ENCODE data around the gene IHH. TPM values are rescaled to one million over a fixed set of nuclear protein-coding genes. Genes with fewer than 3 reads are reported as not detected.

Gene IHH
- total RNA-seq, 1 donor from 2014 or later = not detected

DNA sequence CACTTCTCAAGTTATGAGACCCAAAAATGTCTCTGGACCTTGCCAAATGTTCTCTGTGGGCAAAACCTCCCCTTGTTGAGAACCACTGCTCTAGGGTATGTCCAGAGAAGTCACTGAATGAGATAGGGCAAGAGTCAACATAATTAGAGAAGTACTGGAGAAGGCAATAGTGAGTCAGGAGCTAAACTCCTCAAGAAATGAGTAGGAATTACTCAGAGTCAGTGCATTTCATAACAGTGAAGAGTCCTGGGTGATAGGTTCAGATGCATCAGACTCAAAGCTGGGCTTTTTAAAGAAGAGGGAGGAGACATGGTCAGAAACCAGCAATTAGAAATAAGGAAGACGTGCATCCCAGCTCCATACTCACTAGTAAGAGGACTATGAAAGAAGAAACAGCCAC, 38.6 kb upstream of the IHH start:
- Histone ChIP-seq H3K27ac (replicated peaks) (no peak overlapping the region), H3K9me3 (replicated peaks) (no peaks in the 10 kb centered on the region), H3K4me3 (no peak overlapping the region), H3K27me3 (ENCODE audit: low read depth) (no peaks in the 10 kb centered on the region), H3K36me3 (no peaks in the 10 kb centered on the region), H3K4me1 (peaks cover 5% of the 10 kb centered on the region)
- DNase-seq = no peak
- TF ChIP-seq, protein P1, sequence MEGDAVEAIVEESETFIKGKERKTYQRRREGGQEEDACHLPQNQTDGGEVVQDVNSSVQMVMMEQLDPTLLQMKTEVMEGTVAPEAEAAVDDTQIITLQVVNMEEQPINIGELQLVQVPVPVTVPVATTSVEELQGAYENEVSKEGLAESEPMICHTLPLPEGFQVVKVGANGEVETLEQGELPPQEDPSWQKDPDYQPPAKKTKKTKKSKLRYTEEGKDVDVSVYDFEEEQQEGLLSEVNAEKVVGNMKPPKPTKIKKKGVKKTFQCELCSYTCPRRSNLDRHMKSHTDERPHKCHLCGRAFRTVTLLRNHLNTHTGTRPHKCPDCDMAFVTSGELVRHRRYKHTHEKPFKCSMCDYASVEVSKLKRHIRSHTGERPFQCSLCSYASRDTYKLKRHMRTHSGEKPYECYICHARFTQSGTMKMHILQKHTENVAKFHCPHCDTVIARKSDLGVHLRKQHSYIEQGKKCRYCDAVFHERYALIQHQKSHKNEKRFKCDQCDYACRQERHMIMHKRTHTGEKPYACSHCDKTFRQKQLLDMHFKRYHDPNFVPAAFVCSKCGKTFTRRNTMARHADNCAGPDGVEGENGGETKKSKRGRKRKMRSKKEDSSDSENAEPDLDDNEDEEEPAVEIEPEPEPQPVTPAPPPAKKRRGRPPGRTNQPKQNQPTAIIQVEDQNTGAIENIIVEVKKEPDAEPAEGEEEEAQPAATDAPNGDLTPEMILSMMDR (IDR thresholded peaks at IDR 0.05; ENCODE audit: borderline replicate concordance) = no peak
- intact Hi-C loops (cut with micrococcal nuclease) = no loop called here

DNA sequence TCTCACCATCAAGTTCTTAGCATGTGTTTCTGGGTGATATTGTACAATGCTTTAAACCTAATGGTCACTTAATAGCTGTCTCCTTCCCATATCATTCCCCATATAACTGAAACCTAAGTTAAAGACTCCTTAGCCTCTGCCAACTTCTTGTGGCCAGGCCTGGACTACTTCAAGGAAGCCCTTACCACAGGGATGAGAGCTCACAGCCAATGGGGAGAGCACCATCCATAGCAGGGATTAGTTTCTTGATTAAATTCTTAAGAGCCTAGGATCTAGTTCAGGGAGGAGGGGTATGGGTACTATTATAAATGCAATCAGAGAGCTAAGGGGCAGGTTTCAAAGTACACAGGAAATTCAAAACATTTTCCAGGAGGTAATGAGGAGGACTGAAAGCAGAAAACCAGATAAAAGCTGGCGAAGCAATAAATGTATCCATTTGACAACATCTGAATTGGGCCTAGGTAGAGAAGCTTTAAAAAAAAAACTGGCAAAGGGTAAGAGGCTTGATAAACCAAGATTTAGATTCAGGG, 34.8 kb upstream of the IHH start:
- no peaks in the 10 kb centered on the region for H3K36me3 ChIP-seq
- no peaks in the 10 kb centered on the region for H3K9me3 ChIP-seq (replicated peaks)
- H3K4me3 ChIP-seq = no peak overlapping the region
- peaks cover 8% of the 10 kb centered on the region for H3K4me1 ChIP-seq
- no peak for DNase-seq
- H3K27me3 ChIP-seq (ENCODE audit: low read depth) = no peaks in the 10 kb centered on the region
- no peak overlapping the region for H3K27ac ChIP-seq (replicated peaks)
- TF ChIP-seq, protein P1 (IDR thresholded peaks at IDR 0.05; ENCODE audit: borderline replicate concordance) = no peak
- intact Hi-C loops (cut with micrococcal nuclease) = no loop called here

DNA sequence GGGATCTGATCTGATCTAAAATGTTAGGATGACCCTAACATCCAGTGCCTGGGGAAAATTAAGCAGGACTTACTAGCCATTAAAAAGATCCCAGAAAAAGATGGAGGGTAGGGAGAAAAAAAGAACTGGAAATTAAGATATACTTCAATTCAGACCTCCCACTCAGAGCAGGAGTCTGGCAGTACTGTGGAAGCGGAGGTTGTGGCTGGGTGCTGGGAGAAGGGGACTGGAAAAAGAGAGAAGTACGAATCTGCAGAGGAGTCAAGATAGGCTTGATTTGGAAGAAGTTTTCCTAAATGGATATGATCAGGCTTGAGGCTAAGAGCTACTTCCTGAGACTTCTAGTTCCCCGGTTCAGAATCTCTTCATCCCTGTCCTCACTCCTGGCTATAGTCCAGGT, 33.5 kb upstream of the IHH start:
- no peaks in the 10 kb centered on the region for H3K27me3 ChIP-seq (ENCODE audit: low read depth)
- H3K36me3 ChIP-seq = no peaks in the 10 kb centered on the region
- TF ChIP-seq, protein P1 (IDR thresholded peaks at IDR 0.05; ENCODE audit: borderline replicate concordance) = no peak
- H3K4me1 ChIP-seq = peaks cover 8% of the 10 kb centered on the region
- no peak overlapping the region for H3K4me3 ChIP-seq
- intact Hi-C loops (cut with micrococcal nuclease) = no loop called here
- no peak for DNase-seq
- H3K27ac ChIP-seq (replicated peaks) = no peak overlapping the region
- H3K9me3 ChIP-seq (replicated peaks) = no peaks in the 10 kb centered on the region

DNA sequence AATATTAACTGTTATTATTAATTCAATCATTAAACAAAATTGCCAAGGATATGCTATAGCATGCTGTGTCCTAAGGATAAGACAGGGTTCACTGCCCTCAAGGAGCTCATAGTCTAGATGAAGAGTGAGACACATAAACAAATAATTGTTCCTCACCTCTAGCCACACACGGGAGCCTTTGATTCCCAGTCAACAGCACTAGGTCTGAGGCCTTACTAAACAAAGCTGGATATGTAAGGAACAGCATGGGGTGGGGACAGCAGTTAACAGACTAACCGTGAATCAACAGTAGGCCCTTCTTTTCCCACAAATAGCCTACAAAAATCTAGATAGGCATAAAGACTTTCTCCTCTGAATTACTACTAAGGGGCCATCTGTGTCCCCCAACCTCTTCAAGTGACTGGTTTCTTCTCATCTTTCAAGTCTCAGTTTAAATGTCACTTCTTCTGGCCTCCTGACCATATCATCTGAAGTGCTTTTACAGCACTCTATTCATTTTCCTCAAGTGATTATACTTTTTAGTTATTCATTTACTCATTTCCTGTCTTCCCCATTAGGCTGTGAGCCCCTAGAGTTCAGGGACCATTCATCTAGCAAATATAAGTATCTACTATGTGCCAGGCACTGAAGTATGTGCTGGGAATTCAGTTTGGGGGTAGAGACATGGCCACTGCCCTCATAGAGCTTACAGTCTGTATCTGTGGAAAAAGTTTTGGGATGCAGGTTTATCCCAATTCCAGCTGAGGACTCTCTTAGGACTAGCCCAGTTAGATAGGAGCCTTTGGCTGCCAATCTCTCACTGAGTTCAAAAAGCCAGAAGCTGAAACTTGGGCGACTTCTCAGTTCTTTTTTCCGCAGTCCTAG, 29.9 kb upstream of the IHH start:
- H3K27ac ChIP-seq (replicated peaks) = no peak overlapping the region
- no peaks in the 10 kb centered on the region for H3K36me3 ChIP-seq
- DNase-seq = no peak
- H3K4me3 ChIP-seq = no peak overlapping the region
- no peaks in the 10 kb centered on the region for H3K27me3 ChIP-seq (ENCODE audit: low read depth)
- TF ChIP-seq, protein P1 (IDR thresholded peaks at IDR 0.05; ENCODE audit: borderline replicate concordance) = no peak
- H3K4me1 ChIP-seq = peaks cover 8% of the 10 kb centered on the region
- intact Hi-C loops (cut with micrococcal nuclease) = no loop called here
- H3K9me3 ChIP-seq (replicated peaks) = no peaks in the 10 kb centered on the region

GRCh38 chr2:219089330-219089729, 28.6 kb upstream of the IHH start:
- intact Hi-C loops (cut with micrococcal nuclease) = no loop called here
- no peaks in the 10 kb centered on the region for H3K36me3 ChIP-seq

More at GRCh38 chr2:219089330-219089729, 28.6 kb upstream of the IHH start:
- DNase-seq = no peak
- Histone ChIP-seq H3K9me3 (replicated peaks) (no peaks in the 10 kb centered on the region), H3K4me1 (peaks cover 2% of the 10 kb centered on the region), H3K4me3 (no peak overlapping the region), H3K27ac (replicated peaks) (no peak overlapping the region), H3K27me3 (ENCODE audit: low read depth) (no peaks in the 10 kb centered on the region)
- TF ChIP-seq, protein P1 (IDR thresholded peaks at IDR 0.05; ENCODE audit: borderline replicate concordance) = no peak
